BJ (cell line): ENCODE measurements around the gene F13B. TPM values are rescaled to one million over a fixed set of nuclear protein-coding genes. Genes with fewer than 3 reads are reported as not detected.

Source experiments
- CTCF ChIA-PET: fragments of 350-600 bp; formaldehyde crosslinking; extraction: SDS; loops from one replicate; lab custom pipeline; 2021; ENCODE audit warnings: antibody characterized with exemption, inconsistent platforms; lab: Yijun Ruan, JAX
- POLR2A ChIA-PET: fragments of 300-600 bp; sonication (Branson Sonifier 250); formaldehyde crosslinking; extraction: SDS; loops from one replicate; lab custom pipeline; 2021; ENCODE audit warnings: antibody characterized with exemption; lab: Charles Lee
- DNase-seq: peaks from one replicate; pipeline ENCODE4 v3.0.0-alpha.2; 2011; ENCODE audit warnings: low read depth
- H3K27me3 ChIP-seq: 2 replicates; pipeline ENCODE4 v1.6.0; 2011; ENCODE audit warnings: low read length; ENCODE audit not compliant: control insufficient read depth, insufficient read depth
- H3K36me3 ChIP-seq: 2 replicates; pipeline ENCODE4 v1.5.1; 2011; ENCODE audit warnings: low read length; ENCODE audit not compliant: control insufficient read depth, insufficient read depth
- H3K4me3 ChIP-seq: 2 replicates; pipeline ENCODE4 v1.5.1; 2011; ENCODE audit warnings: low read depth, mild to moderate bottlenecking, control low read depth, low read length
- CTCF ChIP-seq: IDR thresholded peaks from 2 replicates; pipeline ENCODE4 v1.5.1; 2011; ENCODE audit warnings: low read depth, mild to moderate bottlenecking, control low read depth, inconsistent platforms, low read length, moderate library complexity; ENCODE audit not compliant: insufficient read depth
- polyA plus RNA-seq: library from polyadenylated mRNA; depleted of rRNA; stranded (reverse); fragments of >200 nt; gene quantifications from 2 replicates; pipeline ENCODE4 v1.2.3, GENCODE V29; 2011

F13B gene
- polyA plus RNA-seq, 1 experiment, result not detected

DNA sequence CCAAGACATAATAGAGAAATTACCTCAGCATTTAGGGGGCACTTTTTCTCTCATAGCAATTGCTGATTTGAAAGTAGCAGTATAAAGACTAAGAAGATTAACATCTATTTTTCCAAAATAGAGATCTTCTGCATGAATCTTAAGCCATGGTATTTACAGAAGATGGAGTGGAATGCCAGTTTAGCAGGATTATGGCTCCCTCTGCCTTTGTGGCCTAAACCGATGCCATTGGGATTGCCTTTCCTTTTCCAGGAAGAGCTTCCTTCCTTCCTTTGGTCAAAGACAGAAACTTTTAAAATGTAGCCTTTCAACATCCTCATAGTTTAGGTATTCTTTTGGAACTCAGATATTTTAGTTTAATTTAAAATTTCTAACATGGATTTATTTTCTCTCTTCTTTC, 50.3 kb downstream of the F13B start:
- ChIA-PET POLR2A (no interaction called here), CTCF (no interaction called here)
- H3K27me3 ChIP-seq, result no peaks in the 10 kb centered on the region
- no peak overlapping the region for H3K4me3 ChIP-seq
- DNase-seq, result no peak
- TF ChIP-seq CTCF, result no peak
- no peaks in the 10 kb centered on the region for H3K36me3 ChIP-seq

GRCh38 chr1:197013234-197013633, 53.8 kb downstream of the F13B start:
- ChIA-PET CTCF (interaction anchor here (1.4 to 1.5 kb wide), 2 partner anchors 21 to 167 kb away, joined by 3 to 4 read pairs; no protein-coding TSS in a partner anchor), POLR2A (no interaction called here)
- H3K36me3 ChIP-seq, result no peaks in the 10 kb centered on the region
- H3K4me3 ChIP-seq, result no peak overlapping the region
- no peak for TF ChIP-seq CTCF
- DNase-seq, result no peak
- no peaks in the 10 kb centered on the region for H3K27me3 ChIP-seq

DNA sequence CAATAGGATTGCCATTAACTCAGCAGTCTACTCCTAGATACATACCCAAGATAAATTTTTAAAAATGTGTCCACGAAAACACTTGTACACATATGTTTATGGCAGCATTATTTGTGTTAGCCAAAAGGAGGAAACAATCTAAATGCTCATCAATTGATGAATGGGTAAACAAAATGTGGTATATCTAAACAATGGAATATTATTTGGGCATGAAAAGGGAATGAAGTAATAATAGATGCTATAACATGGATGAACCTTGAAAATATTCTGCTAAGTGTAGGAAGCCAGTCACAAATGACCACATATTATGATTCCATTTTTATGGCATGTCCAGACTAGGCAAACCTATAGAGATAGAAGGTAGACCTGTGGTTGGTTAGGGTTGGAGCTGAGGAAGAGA, 55.4 kb downstream of the F13B start:
- DNase-seq, result no peak
- ChIA-PET POLR2A (no interaction called here), CTCF (no interaction called here)
- no peak overlapping the region for H3K4me3 ChIP-seq
- H3K27me3 ChIP-seq, result no peaks in the 10 kb centered on the region
- no peaks in the 10 kb centered on the region for H3K36me3 ChIP-seq
- TF ChIP-seq CTCF, result no peak

- ChIA-PET CTCF (no interaction called here), POLR2A (interaction anchor here (0.5 kb wide), 1 partner anchor 155 kb away, joined by 5 read pairs; no protein-coding TSS in a partner anchor)
- Histone ChIP-seq H3K27me3 (no peaks in the 10 kb centered on the region), H3K4me3 (no peak overlapping the region), H3K36me3 (no peaks in the 10 kb centered on the region)
- TF ChIP-seq CTCF, result no peak
- DNase-seq, result no peak
Measured at GRCh38 chr1:197008861-197009260, 58.2 kb downstream of the F13B start.

GRCh38 chr1:197003132-197003531, 63.9 kb downstream of the F13B start:
- H3K27me3 ChIP-seq, result no peaks in the 10 kb centered on the region
- CTCF ChIA-PET, result no interaction called here
- no peak for TF ChIP-seq CTCF
- POLR2A ChIA-PET, result no interaction called here
- no peak overlapping the region for H3K4me3 ChIP-seq
- no peaks in the 10 kb centered on the region for H3K36me3 ChIP-seq
- no peak for DNase-seq
